Activated T-helper 1 cell treated with Interleukin-2 at 50 U/mL for 16 hours (primary cell): ENCODE results near the gene GLYATL1B.
A peak's percentile ranks its signal among the peaks of the same experiment; 100 is the strongest.
"Not testable (repeated sequence)": the region's sequence is repeated elsewhere in the genome, so short reads cannot be mapped to it uniquely, and the experiment has no call there.

Experiments used
- DNase-seq: peaks from one replicate; pipeline ENCODE4 v3.0.0-alpha.2; 2020; ENCODE audit warnings: low read depth

GLYATL1B gene

GRCh38 chr11:59095972-59096575 lies 10.0 kb downstream of the GLYATL1B start:
- not testable (repeated sequence) for DNase-seq

GRCh38 chr11:59097113-59097708 lies 11.1 kb downstream of the GLYATL1B start:
- DNase-seq: peak; percentile 35

- not testable (repeated sequence) for DNase-seq
Observed at GRCh38 chr11:59097938-59098337, 11.8 kb downstream of the GLYATL1B start.

- peak; percentile 26 for DNase-seq
Observed at GRCh38 chr11:59102259-59102765, 16.2 kb downstream of the GLYATL1B start.

GRCh38 chr11:59106363-59107336 lies 20.5 kb downstream of the GLYATL1B start, which contains the start of gene FAM111B:
FAM111B (plus strand) TSS chr11:59107237; CDS start chr11:59109626, 2,389 bp downstream.
- peak; percentile 37 for DNase-seq

GRCh38 chr11:59107721-59108120 lies 21.6 kb downstream of the GLYATL1B start:
- not testable (repeated sequence) for DNase-seq

- DNase-seq: no peak
Observed at GRCh38 chr11:59112494-59112893, 26.4 kb downstream of the GLYATL1B start.

GRCh38 chr11:59114344-59114743 lies 28.2 kb downstream of the GLYATL1B start:
- no peak for DNase-seq

- DNase-seq: no peak
Observed at GRCh38 chr11:59115553-59115952, 29.4 kb downstream of the GLYATL1B start.

GRCh38 chr11:59117774-59118173 lies 31.7 kb downstream of the GLYATL1B start:
- DNase-seq: no peak

- no peak for DNase-seq
Observed at GRCh38 chr11:59119826-59120225, 33.7 kb downstream of the GLYATL1B start.

- DNase-seq: peak; percentile 74
Observed at GRCh38 chr11:59135648-59136461, 49.7 kb downstream of the GLYATL1B start.

GRCh38 chr11:59136551-59136950 lies 50.4 kb downstream of the GLYATL1B start:
- DNase-seq: not testable (repeated sequence)

GRCh38 chr11:59137190-59137589 lies 51.1 kb downstream of the GLYATL1B start:
- no peak for DNase-seq

- DNase-seq: no peak
Observed at GRCh38 chr11:59138643-59139042, 52.5 kb downstream of the GLYATL1B start.

GRCh38 chr11:59141191-59141590 lies 55.1 kb downstream of the GLYATL1B start:
- DNase-seq: no peak

GRCh38 chr11:59141673-59142460 lies 55.8 kb downstream of the GLYATL1B start:
- no peak for DNase-seq

GRCh38 chr11:59142530-59143507 lies 56.7 kb downstream of the GLYATL1B start, which contains the start of gene FAM111A:
FAM111A (plus strand) TSS chr11:59142856; CDS start chr11:59148873, 6,017 bp downstream.
- DNase-seq: peak; percentile 75

- no peak for DNase-seq
Observed at GRCh38 chr11:59144096-59144495, 58.0 kb downstream of the GLYATL1B start.
